GM19035 (cell line): ENCODE measurements around the gene EXOC4.
"Not testable (repeated sequence)": the region's sequence is repeated elsewhere in the genome, so short reads cannot be mapped to it uniquely, and the experiment has no call there.

Experiments used
- ATAC-seq: cut with Tn5 transposase; IDR thresholded peaks from one replicate; pipeline ENCODE4 v1.9.1; 2021; ENCODE audit not compliant: unreplicated experiment

Gene EXOC4

DNA sequence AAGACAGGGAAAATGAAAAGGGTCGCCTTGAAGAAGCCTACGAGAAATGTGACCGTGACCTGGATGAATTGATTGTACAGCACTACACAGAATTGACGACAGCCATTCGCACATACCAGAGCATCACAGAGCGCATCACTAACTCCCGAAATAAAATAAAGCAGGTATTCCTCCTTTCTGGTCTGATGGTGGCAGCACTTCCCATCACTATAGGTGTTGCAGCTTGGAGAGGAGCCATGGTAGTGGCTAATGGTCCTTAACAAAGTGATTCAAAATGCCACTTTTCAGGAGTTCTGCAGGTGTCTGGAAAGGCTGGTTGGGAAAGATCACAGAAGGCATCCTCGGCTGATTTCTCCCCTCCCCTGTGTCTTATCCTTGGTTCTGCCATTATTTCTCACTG is 22.1 kb downstream of the EXOC4 start:
- ATAC-seq, result no peak

DNA sequence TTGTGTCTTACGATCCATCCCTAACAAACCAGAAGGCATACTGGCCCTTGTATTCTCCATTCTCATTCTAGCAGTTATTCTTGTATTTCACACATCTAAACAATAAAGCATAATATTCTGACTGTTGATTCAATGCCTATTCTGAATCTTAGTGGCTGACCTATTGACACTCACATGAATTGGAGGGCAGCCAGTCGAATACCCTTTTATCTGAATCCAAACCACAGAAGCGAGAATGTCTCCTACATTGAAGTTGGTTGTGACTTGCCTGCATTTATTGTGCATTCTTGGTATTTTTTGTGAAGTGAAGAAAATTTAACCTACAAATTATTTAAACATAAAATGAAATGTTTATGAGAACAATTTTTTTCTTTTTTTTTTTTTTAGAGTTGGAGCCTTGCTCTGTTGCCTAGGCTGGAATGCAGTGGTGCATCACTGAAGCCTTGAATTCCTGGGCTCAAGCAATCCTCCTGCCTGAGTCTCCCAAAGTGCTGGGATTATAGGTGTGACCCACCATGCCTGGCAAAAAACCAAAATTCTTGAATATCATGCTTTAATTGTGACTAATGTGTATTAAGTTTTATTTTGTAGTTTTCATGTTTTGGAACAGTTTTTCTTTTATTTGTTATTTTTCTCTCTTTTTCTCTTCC is 22.7 kb downstream of the EXOC4 start:
- no peak for ATAC-seq

DNA sequence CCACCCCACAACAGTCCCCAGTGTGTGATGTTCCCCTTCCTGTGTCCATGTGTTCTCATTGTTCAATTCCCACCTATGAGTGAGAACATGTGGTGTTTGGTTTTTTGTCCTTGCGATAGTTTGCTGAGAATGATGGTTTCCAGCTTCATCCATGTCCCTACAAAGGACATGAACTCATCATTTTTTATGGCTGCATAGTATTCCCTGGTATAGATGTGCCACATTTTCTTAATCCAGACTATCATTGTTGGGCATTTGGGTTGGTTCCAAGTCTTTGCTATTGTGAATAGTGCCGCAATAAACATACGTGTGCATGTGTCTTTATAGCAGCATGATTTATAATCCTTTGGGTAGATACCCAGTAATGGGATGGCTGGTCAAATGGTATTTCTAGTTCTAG is 26.1 kb downstream of the EXOC4 start:
- ATAC-seq, result not testable (repeated sequence)

DNA sequence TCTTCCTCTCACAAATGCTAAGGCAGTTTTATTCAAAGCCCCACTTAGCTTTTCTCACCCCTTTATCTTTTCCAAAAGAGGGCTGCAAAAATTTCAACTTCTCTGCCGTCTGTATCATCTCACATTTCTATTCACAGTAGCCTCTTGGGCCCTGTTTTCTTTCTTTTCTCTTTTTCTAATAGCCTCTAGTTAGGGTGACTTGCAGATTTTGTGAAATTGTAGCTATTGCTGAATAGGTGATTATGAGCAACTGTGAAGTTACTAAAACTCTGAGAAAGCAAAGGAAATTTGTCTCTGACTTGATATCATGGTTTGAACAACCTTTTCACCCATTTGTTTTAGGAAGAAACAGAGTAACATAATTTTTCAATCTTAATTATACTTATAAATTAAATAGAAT is 29.2 kb downstream of the EXOC4 start:
- no peak for ATAC-seq

DNA sequence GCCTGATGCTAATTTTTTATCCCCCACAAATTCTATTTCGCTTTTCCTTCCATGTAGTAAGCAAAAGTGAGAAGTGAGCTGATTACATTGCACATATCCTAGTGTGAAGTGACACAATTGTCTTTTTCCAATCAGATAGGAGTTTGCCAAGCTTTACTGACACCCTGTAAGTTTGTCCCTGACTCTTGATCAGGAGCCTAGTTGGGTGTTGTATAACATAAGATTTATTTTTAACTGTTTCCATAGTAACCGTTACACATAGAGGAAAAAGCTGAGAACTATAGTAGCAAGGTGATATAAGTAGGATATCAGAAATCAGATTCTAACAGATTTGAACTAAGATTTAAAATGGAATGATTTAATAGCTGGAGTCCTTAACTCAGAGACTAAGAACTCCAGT is 31.2 kb downstream of the EXOC4 start:
- ATAC-seq, result no peak

DNA sequence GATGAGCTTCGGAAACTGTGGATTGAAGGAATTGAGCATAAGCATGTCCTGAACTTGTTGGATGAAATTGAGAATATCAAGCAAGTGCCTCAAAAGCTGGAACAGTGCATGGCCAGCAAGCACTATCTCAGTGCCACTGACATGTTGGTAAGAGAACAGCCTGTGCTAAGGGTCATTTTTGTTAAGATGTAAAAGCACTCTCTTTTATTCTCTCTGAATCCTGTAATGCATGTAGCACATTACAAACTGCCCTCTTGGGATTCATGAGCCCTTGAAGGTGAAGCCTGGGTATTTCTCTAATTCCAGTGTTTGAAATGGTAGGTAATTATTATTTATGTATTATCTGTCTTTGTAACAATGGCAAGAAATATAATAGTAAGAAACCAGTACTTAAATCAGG is 36.1 kb downstream of the EXOC4 start:
- ATAC-seq, result no peak

DNA sequence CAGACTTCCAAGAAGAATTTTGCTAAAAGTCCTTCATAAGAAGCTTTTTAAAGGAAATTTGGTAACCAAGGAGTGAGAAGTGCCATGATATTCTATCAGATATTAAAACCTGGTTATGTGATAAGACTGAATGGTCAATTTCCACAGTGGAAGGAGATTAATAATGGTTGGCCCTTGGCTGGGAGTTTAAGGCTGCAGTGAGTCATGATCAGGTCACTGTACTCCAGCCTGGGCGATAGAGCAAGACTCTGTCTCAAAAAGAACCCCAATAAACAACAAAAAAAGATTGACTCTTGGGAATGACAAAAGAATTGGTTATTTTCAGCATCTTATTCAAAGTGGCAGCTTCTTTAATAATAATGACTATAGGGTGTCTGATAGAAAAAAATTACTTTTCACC is 37.2 kb downstream of the EXOC4 start:
- no peak for ATAC-seq

DNA sequence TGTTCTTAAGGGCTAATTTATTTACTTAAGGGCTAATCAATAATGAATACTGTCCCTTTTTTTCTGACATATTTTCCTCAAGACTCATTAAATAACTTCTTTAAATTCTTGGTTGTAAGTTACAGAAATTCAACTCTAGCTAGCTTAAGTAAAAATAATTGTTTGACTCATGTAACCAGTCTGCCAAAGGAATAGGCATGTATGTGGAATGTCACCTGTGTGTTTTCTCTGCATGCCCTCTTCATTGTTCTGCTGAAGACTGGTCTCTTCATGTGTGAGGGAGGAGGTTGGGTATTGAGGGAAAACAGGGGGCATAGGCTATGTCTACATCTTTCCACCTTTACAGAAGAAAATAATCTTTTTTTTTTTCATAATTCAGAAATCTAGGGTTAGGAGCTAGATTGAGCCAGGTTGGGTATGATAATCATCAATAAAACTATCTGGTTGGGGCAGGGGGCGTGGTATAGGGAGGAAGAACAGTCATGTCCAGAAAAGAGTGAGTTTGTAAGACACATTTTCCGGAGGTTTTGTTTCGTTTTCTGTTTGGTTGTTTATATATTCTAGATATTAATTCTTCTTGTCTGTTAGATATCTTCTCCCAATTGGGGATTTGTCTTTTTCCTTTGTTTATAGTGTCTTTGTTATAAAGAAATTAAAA is 37.9 kb downstream of the EXOC4 start:
- no peak for ATAC-seq

DNA sequence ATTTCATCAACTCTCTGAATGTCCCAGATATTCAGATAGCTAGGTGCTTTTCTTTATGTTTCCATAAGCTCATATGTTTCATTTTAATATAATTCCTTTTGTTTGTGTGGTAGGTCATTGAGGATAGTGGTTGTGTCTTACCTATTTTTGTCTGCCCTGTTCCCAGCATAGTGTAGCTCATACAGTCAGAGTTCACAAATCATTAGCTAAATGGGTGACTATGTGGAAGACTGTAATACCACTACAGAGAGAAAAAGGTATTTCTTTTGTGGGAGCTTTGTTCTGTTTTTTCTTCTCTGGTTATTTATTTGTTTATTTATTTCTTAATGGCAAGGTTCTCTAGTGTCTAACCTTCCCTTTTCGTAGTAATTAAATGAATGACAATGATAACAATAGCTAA is 39.8 kb downstream of the EXOC4 start:
- no peak for ATAC-seq

DNA sequence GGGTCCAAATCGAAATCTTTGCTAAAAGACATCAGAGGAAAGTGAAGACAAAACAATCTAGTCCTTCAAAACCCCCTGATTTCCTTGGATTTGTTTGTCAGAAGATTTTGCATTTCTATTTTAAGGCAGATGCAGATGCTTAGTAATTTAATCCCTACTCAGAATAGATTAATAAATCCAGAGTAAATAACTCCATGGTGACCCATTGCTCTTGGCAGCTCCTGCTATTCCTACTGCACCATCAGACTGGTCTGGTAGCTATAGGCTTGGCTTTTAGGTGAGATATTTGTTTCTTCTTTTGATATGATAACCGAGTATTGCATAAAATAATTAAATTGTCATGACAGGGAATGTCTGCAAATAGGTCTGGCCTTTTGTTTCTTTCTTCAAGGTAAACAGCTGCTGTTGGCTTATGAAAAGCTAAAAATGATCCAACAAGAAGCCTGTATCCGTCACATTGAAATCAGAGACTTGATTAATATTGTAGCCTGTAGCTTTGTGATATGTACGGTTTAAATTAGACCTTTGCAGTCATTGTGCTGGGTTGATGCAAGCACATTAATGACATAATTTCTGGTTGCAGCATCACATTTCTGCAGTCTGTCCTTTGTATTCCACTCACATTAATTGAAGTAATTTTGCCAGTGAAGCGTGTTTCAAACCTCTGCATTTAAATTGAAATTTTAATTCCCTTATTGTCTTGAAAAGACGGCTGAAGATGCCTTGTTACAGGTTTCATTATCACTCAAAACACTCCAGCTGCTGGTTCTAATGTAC is 40.7 kb downstream of the EXOC4 start:
- ATAC-seq, result no peak

DNA sequence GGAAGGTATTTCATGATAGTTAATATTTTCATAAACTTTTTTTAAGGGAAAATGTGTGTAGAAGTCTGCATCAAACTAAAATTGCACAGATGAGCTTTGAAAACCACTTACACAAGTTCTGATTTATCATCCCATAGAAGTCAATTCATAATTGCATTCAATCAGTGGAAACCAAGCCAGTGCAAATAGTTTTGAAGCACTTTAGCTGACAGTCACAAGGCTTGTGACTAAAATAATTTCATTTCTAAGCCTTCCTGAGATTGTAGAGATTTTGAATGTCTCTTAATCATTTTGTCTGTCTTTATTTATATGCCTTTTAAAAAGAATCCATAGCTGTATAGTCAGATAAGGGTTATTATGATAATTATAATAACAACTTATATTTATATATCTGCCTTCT is 41.4 kb downstream of the EXOC4 start:
- ATAC-seq, result no peak

DNA sequence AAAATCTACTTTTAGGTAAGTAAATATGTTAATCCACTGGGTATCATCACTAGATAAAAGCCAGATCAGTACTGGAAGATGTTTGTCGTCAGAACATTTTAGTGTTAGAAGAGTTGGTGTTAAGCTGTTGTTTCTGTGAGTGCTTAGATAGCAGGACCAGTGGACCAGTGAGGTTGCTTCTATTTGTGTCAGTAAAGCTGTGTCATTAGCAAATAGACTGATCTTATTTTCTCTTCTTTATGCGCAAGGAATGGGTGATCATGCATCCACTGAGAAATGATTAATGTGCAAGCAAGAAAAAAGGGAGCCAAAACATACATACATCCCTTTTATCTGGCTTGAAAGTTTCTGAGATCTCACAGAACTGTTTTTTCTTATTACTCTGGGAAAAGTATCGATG is 42.6 kb downstream of the EXOC4 start:
- ATAC-seq, result no peak

DNA sequence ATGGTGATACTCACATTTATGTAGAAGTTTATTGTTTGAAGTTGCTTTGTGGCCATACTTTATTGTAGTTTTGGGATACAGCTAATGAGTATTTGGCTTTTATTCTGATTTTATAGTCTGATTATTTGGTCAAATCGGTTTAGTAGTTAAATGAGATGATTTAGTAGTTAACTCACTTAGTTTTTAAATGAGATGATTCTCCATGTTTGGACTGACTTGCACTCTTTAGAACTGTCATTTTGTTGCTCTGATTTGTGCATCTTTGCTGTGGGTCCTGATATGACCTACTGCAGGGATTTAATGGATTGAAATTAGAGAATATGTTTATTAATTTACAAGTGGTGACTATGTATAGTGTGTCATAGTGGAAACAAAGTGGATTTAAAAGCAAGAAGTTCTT is 44.2 kb downstream of the EXOC4 start:
- no peak for ATAC-seq

DNA sequence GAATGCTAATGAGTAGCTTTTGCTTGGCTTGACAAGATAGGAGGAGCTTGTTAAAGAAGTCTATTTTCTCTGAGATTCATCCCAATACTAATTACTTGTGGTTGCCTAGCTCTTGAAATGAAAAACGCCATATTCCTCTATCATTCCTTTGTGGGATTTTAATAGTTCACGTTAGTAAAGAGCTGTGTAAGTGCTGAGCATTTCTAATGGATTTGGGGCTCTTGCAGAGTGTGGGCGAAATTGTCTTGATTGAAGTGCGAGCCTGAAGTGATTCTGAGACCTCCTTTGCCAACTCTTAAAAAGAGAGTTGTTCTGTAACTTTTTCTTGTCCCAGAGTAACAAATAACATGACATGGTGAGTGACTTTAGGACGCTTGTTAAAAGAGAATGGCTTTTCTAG is 45.2 kb downstream of the EXOC4 start:
- no peak for ATAC-seq

DNA sequence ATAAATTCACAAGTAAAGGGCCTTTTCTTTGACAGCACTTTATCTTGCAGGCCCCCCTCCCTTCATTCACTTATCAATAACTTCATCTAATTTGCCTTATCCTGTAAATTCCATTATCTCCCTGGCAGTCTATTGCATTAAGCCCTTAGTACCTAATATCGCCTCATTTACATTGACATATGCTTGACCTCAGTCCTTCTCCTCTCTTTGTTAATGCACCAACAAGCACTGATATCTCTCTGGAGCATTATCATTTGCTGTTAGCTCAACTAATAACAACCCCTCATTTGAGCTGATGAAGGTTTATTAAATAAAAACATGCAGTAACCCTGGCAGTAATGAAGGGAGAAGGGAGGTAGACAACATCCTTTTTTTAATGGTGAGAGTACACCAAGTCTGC is 46.8 kb downstream of the EXOC4 start:
- no peak for ATAC-seq

DNA sequence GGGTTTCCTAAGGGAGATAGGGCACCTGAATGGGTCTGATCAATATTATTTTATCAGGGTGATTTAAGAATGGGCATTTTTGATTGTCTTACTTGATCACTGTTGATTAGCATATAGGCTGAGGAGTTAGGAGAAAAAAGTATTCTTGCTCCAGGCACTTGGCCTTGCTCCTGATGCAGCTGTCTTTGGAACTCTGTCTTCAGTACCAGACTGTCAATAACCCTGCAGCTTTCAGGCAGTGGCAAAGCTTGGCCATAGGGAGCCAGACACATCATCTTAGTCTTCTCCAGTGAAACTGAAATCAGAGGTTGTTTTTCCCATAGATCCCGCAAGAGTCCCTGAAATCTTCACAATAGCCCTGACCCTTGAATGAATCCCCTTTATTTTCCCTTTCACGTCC is 47.2 kb downstream of the EXOC4 start:
- ATAC-seq, result no peak

DNA sequence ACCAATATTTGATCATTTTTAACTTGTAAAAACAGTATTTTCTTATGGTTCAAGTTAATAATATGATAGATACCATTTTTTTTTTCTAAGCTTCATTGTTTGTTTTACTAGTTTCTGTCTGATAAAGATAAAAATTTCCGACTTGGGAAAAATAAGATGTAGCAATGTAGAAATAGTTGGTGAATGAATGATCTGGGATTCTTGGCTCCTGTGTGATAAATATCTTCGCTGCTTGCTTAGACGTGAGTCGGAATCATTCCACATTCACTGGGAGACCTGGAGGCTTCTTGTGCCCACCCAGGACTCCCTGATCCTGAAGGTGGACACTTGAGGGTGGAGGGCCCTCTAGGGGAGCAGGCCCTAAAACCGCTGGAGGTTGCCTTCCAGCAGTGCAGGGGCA is 47.9 kb downstream of the EXOC4 start:
- ATAC-seq, result no peak

DNA sequence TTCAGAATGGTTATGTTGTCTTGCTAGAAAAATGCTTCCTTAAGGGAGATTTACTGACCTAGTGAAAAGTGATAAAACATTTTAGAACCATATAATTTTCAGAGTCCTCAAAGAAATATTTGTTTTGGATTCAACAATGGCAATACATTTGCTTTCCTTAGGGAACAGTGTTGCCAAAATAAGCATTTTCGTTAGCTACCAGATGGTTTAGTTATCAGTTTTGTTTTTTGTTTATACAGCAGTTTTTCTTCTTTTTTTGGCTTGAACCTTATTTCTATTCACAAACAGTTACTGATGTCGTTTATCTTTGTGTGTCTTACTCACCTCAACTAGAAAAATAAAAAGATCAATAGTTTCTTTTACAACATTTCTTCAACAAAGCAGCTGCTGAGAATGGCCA is 48.6 kb downstream of the EXOC4 start:
- no peak for ATAC-seq

DNA sequence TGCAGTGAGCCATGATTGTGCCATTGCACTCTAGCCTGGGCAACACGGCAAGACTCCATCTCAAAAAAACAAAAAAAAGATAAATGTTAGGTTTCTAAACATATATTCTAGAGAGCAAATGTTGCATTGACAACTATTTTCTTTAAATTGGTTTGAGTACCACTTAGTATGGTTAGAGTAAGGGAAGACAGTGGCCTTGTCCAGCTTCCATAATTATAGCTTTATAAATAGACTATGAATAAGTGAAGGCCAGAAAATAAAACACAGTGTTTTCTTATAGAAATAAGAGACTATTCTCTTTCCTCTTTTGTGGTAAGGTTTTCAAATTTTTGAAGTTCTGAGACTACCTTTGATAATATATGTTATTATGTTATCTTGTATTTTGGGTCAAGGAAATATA is 50.5 kb downstream of the EXOC4 start:
- no peak for ATAC-seq

DNA sequence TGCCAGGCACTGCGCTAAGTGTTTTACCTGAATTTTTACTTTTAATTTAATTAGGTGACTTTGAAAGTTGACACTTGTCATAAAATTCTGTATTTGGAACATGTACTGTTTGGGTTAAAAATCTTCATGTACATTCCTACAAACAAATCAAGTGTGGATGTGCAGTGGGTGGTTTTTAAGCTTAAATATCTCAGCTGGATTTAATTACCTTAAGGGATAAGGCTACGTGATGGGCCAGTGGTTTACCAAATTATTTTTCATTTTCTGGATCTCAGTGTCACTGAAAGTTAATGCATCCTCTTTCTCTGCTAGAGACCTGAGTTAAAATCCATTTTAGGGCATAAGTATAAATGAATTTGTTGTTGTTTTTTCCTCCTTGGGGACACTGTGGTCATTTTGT is 51.1 kb downstream of the EXOC4 start:
- no peak for ATAC-seq

DNA sequence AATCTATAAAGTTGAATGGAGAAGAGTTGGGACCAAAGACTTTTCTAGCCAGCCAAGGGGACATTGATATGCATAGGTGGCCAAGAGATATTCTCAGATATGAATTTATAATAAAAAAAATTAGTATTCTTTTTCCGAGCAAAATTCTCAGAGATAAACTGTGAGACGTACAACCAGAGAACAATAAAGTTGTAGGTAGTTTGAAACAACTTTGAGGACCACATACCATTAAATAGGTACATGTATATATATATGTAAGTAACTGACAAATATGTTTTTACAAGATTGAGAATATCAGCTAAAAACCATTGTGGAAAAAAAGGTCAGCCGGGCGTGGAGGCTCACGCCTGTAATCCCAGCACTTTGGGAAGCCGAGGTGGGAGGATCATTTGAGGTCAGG is 56.5 kb downstream of the EXOC4 start:
- no peak for ATAC-seq

DNA sequence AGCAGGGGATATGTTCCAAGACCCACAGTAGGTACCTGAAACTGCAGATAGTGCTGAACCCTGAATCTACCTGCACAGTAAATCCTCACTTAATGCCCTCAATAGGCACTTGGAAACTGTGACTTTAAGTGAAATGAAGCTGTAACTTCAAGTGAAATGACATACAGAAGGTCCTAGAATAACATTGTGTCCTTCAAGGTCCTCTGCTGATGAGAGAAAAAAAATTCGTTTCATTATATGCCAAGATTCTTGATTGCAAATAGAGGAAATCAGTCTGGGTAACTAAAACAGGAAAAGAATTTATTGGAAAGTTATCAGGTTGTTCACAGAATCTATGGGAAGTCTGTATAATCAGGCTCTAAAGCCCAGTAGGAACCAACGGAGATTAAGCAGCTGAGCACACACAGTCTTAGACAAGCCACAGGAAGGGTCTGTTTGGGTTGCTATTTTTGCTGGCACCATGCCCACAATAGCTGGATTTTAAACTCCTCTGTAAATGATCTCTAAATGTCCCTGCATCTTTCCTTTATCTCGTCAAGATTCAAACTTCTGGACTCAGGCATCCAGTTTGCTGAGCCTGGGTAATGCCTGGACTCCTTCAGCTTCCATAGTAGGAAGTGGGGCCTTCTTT is 57.5 kb downstream of the EXOC4 start:
- no peak for ATAC-seq
